ENCODE measurements around the gene PLEKHO2.
A peak's percentile ranks its signal among the peaks of the same experiment; 100 is the strongest.
"Not testable (repeated sequence)": the region's sequence is repeated elsewhere in the genome, so short reads cannot be mapped to it uniquely, and the experiment has no call there.

The PLEKHO2 gene

GRCh38 chr15:64808785-64809453 is 32.8 kb upstream of the PLEKHO2 start:
- H3K9me3 ChIP-seq (ENCODE audit: insufficient read depth, low read depth, low read length), result no peaks in the 10 kb centered on the region
- peaks cover 52% of the 10 kb centered on the region for H3K4me1 ChIP-seq (ENCODE audit: insufficient read depth, low read length)
- peak overlapping the region; percentile 84 for H3K9ac ChIP-seq (ENCODE audit: low read depth, low read length)
- no peaks in the 10 kb centered on the region for H3K36me3 ChIP-seq (ENCODE audit: insufficient read depth, low read depth, low read length)
- H3K27me3 ChIP-seq (ENCODE audit: insufficient read depth, low read length), result no peaks in the 10 kb centered on the region
- H3K27ac ChIP-seq (ENCODE audit: low read length), result peak overlapping the region; percentile 97
- peak overlapping the region; percentile 53; the same call in 1 of the 2 replicates for H3K4me3 ChIP-seq (ENCODE audit: low read length)

- Histone ChIP-seq H3K4me3 (ENCODE audit: low read length) (peak overlapping the region; percentile 58), H3K27ac (ENCODE audit: low read length) (peak overlapping the region; percentile 97), H3K36me3 (ENCODE audit: insufficient read depth, low read depth, low read length) (no peaks in the 10 kb centered on the region), H3K4me1 (ENCODE audit: insufficient read depth, low read length) (peaks cover 52% of the 10 kb centered on the region), H3K27me3 (ENCODE audit: insufficient read depth, low read length) (no peaks in the 10 kb centered on the region), H3K9ac (ENCODE audit: low read depth, low read length) (peak overlapping the region; percentile 84), H3K9me3 (ENCODE audit: insufficient read depth, low read depth, low read length) (no peaks in the 10 kb centered on the region)
Observed at GRCh38 chr15:64809649-64810496, 31.8 kb upstream of the PLEKHO2 start.

- no peaks in the 10 kb centered on the region for H3K9me3 ChIP-seq (ENCODE audit: insufficient read depth, low read depth, low read length)
- peak overlapping the region; percentile 58 for H3K4me3 ChIP-seq (ENCODE audit: low read length)
- peaks cover 52% of the 10 kb centered on the region for H3K4me1 ChIP-seq (ENCODE audit: insufficient read depth, low read length)
- no peaks in the 10 kb centered on the region for H3K27me3 ChIP-seq (ENCODE audit: insufficient read depth, low read length)
- H3K27ac ChIP-seq (ENCODE audit: low read length), result peak overlapping the region; percentile 63
- H3K36me3 ChIP-seq (ENCODE audit: insufficient read depth, low read depth, low read length), result peaks cover 5% of the 10 kb centered on the region; the same call in 1 of the 2 replicates
- peak overlapping the region; percentile 84 for H3K9ac ChIP-seq (ENCODE audit: low read depth, low read length)
Observed at GRCh38 chr15:64810497-64811326, 31.0 kb upstream of the PLEKHO2 start.

GRCh38 chr15:64813075-64813474 is 28.6 kb upstream of the PLEKHO2 start:
- Histone ChIP-seq H3K4me3 (ENCODE audit: low read length) (no peak overlapping the region), H3K4me1 (ENCODE audit: insufficient read depth, low read length) (peaks cover 34% of the 10 kb centered on the region), H3K27ac (ENCODE audit: low read length) (no peak overlapping the region), H3K9me3 (ENCODE audit: insufficient read depth, low read depth, low read length) (no peaks in the 10 kb centered on the region), H3K27me3 (ENCODE audit: insufficient read depth, low read length) (no peaks in the 10 kb centered on the region), H3K36me3 (ENCODE audit: insufficient read depth, low read depth, low read length) (peaks cover 24% of the 10 kb centered on the region), H3K9ac (ENCODE audit: low read depth, low read length) (no peak overlapping the region)

- H3K9me3 ChIP-seq (ENCODE audit: insufficient read depth, low read depth, low read length); H3K9ac ChIP-seq (ENCODE audit: low read depth, low read length); H3K27me3 ChIP-seq (ENCODE audit: insufficient read depth, low read length); H3K27ac ChIP-seq (ENCODE audit: low read length); H3K4me3 ChIP-seq (ENCODE audit: low read length): not testable (repeated sequence)
- Histone ChIP-seq H3K4me1 (ENCODE audit: insufficient read depth, low read length) (peaks cover 27% of the 10 kb centered on the region), H3K36me3 (ENCODE audit: insufficient read depth, low read depth, low read length) (peaks cover 36% of the 10 kb centered on the region)
Observed at GRCh38 chr15:64814283-64814682, 27.4 kb upstream of the PLEKHO2 start.

- H3K4me3 ChIP-seq (ENCODE audit: low read length); H3K27me3 ChIP-seq (ENCODE audit: insufficient read depth, low read length); H3K27ac ChIP-seq (ENCODE audit: low read length): not testable (repeated sequence)
Observed at GRCh38 chr15:64814965-64815364, 26.8 kb upstream of the PLEKHO2 start.

GRCh38 chr15:64816452-64816851 is 25.3 kb upstream of the PLEKHO2 start:
- Histone ChIP-seq H3K27me3 (ENCODE audit: insufficient read depth, low read length) (no peaks in the 10 kb centered on the region), H3K9me3 (ENCODE audit: insufficient read depth, low read depth, low read length) (no peaks in the 10 kb centered on the region), H3K4me1 (ENCODE audit: insufficient read depth, low read length) (peaks cover 7% of the 10 kb centered on the region), H3K36me3 (ENCODE audit: insufficient read depth, low read depth, low read length) (peaks cover 57% of the 10 kb centered on the region), H3K9ac (ENCODE audit: low read depth, low read length) (no peak overlapping the region), H3K27ac (ENCODE audit: low read length) (no peak overlapping the region), H3K4me3 (ENCODE audit: low read length) (no peak overlapping the region)

More at GRCh38 chr15:64814965-64815364, 26.8 kb upstream of the PLEKHO2 start:
- not testable (repeated sequence) for H3K9ac ChIP-seq (ENCODE audit: low read depth, low read length); H3K9me3 ChIP-seq (ENCODE audit: insufficient read depth, low read depth, low read length)
- Histone ChIP-seq H3K36me3 (ENCODE audit: insufficient read depth, low read depth, low read length) (peaks cover 43% of the 10 kb centered on the region), H3K4me1 (ENCODE audit: insufficient read depth, low read length) (peaks cover 21% of the 10 kb centered on the region)

GRCh38 chr15:64824929-64825430 is 16.7 kb upstream of the PLEKHO2 start:
- Histone ChIP-seq H3K9me3 (ENCODE audit: insufficient read depth, low read depth, low read length) (no peaks in the 10 kb centered on the region), H3K27me3 (ENCODE audit: insufficient read depth, low read length) (peaks cover 5% of the 10 kb centered on the region; the same call in 1 of the 2 replicates), H3K27ac (ENCODE audit: low read length) (peak overlapping the region; percentile 48), H3K4me3 (ENCODE audit: low read length) (peak overlapping the region; percentile 87), H3K9ac (ENCODE audit: low read depth, low read length) (peak overlapping the region; percentile 92), H3K4me1 (ENCODE audit: insufficient read depth, low read length) (no peaks in the 10 kb centered on the region; the same call in 1 of the 2 replicates), H3K36me3 (ENCODE audit: insufficient read depth, low read depth, low read length) (peaks cover 29% of the 10 kb centered on the region)

- H3K27ac ChIP-seq (ENCODE audit: low read length), result peak within 1 kb of the TSS; percentile 48
- peaks cover 23% of the 10 kb centered on the region for H3K36me3 ChIP-seq (ENCODE audit: insufficient read depth, low read depth, low read length)
- H3K4me1 ChIP-seq (ENCODE audit: insufficient read depth, low read length), result no peaks in the 10 kb centered on the region; the same call in 1 of the 2 replicates
- H3K27me3 ChIP-seq (ENCODE audit: insufficient read depth, low read length), result peaks cover 5% of the 10 kb centered on the region; the same call in 1 of the 2 replicates
- H3K9me3 ChIP-seq (ENCODE audit: insufficient read depth, low read depth, low read length), result no peaks in the 10 kb centered on the region
- peak within 1 kb of the TSS; percentile 92 for H3K9ac ChIP-seq (ENCODE audit: low read depth, low read length)
- peak within 1 kb of the TSS; percentile 87 for H3K4me3 ChIP-seq (ENCODE audit: low read length)
Observed at GRCh38 chr15:64825431-64826294, 16.1 kb upstream of the PLEKHO2 start, which contains the start of gene PIF1. Gene PIF1, minus strand, starts transcription at chr15:64825647. Its CDS starts 1,312 bp downstream, at chr15:64824335.

GRCh38 chr15:64828985-64829384 is 12.7 kb upstream of the PLEKHO2 start:
- Histone ChIP-seq H3K4me1 (ENCODE audit: insufficient read depth, low read length) (no peaks in the 10 kb centered on the region; the same call in 1 of the 2 replicates), H3K27ac (ENCODE audit: low read length) (no peak overlapping the region), H3K36me3 (ENCODE audit: insufficient read depth, low read depth, low read length) (no peaks in the 10 kb centered on the region)

More at GRCh38 chr15:64828985-64829384, 12.7 kb upstream of the PLEKHO2 start:
- Histone ChIP-seq H3K27me3 (ENCODE audit: insufficient read depth, low read length) (peaks cover 5% of the 10 kb centered on the region; the same call in 1 of the 2 replicates), H3K9ac (ENCODE audit: low read depth, low read length) (no peak overlapping the region), H3K4me3 (ENCODE audit: low read length) (no peak overlapping the region), H3K9me3 (ENCODE audit: insufficient read depth, low read depth, low read length) (no peaks in the 10 kb centered on the region)

Data from iPS-20b (cell line).